Measurements from ENCODE around the gene SHISAL1. TPM values are rescaled to one million over a fixed set of nuclear protein-coding genes. Genes with fewer than 3 reads are reported as not detected.

Gene SHISAL1
- total RNA-seq, 6 experiments from 2014 or later: 0.05 to 0.31 (median 0.17) TPM

DNA sequence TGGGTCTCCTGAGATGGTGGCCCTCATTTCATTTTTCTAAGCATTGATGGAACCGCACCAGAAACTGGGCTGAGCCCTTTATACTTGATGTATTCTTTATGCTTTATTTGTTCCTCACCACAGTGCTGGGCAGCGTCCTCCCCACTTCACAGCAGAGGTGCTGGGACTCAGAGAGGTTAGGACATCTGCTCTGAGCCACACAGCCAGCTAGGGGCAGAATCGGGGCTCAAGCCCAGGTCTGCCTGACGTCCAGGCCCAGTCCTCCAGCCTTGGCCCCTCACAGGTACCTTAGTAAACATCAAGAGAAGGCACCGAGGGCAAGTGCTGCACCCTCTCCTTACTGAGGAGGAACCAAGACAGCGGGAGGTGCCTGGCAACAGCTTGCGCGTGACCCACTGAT, 20.2 kb upstream of the SHISAL1 start:
- WGBS (ENCODE audit: insufficient coverage, low coverage, low lambda C conversion rate, missing lambda C conversion rate): 73% methylated on average over 3 of the region's 8 CpGs
- intact Hi-C loops (cut with DNase I): no loop called here
- H3K27me3 ChIP-seq: peaks cover 0 to 5% of the 10 kb centered on the region in 2 donors
- no peak for TF ChIP-seq POLR2A (IDR thresholded peaks at IDR 0.05)
- TF ChIP-seq, protein P1, sequence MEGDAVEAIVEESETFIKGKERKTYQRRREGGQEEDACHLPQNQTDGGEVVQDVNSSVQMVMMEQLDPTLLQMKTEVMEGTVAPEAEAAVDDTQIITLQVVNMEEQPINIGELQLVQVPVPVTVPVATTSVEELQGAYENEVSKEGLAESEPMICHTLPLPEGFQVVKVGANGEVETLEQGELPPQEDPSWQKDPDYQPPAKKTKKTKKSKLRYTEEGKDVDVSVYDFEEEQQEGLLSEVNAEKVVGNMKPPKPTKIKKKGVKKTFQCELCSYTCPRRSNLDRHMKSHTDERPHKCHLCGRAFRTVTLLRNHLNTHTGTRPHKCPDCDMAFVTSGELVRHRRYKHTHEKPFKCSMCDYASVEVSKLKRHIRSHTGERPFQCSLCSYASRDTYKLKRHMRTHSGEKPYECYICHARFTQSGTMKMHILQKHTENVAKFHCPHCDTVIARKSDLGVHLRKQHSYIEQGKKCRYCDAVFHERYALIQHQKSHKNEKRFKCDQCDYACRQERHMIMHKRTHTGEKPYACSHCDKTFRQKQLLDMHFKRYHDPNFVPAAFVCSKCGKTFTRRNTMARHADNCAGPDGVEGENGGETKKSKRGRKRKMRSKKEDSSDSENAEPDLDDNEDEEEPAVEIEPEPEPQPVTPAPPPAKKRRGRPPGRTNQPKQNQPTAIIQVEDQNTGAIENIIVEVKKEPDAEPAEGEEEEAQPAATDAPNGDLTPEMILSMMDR (IDR thresholded peaks at IDR 0.05): no peak
- DNase-seq (no peak), ATAC-seq (no peak)
- H3K9me3 ChIP-seq: no peaks in the 10 kb centered on the region
- no peaks in the 10 kb centered on the region for H3K36me3 ChIP-seq
- H3K27ac ChIP-seq: no peak overlapping the region
- no peaks in the 10 kb centered on the region for H3K4me1 ChIP-seq
- no peak overlapping the region for H3K4me3 ChIP-seq

DNA sequence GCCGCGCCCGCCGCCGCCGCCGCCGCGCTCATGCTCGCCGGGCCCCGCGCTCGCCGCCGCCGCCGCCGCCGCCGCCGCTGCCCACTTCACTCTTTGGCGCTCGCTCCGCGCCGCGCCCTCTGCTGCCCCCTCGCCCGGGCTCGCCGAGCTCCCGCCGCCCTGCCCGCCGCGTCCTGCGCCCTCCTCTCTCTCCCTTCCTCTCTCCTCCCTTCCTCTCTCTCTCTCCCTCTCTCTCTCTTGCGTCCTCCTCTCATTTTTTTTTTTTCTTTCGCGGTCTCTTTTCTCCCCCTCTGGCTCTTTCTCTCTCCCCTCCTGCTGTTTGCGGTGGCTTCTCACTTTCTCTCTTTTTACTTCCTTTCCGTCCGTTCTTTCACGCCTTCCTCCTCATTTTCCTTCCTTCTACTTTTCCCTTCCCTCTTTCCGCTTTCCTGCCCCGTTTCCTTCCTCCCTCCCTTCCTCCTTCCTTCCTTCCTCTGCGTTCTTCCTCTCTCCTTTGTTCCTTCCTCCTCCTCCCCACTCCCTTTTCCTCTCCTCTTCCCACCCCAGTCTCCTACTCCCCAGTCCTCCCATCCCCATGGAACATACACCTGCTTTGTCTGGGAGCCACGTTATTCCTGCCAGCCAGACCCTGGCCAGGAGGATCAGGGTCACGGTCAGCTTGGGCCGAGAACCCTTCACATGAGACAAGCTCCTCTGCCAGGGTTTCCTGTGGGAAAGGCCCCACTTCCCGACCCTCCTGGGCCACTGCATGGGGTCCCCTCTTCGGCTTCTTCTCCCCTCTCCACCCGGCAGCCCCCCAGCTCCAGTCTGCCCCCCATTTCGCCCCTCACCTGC, 19.3 kb upstream of the SHISAL1 start:
- peak in 1 of 4 donors; percentile 20 for ATAC-seq
- Histone ChIP-seq H3K4me1 (no peaks in the 10 kb centered on the region), H3K4me3 (no peak overlapping the region), H3K36me3 (no peaks in the 10 kb centered on the region), H3K9me3 (no peaks in the 10 kb centered on the region), H3K27me3 (peaks cover 0 to 5% of the 10 kb centered on the region in 2 donors), H3K27ac (no peak overlapping the region)
- intact Hi-C loops (cut with DNase I): no loop called here
- 5% methylated on average over 26 of the region's 55 CpGs for WGBS (ENCODE audit: insufficient coverage, low coverage, low lambda C conversion rate, missing lambda C conversion rate)
- TF ChIP-seq, protein P1 (IDR thresholded peaks at IDR 0.05): no peak
- no peak for TF ChIP-seq POLR2A (IDR thresholded peaks at IDR 0.05)
- DNase-seq: no peak

DNA sequence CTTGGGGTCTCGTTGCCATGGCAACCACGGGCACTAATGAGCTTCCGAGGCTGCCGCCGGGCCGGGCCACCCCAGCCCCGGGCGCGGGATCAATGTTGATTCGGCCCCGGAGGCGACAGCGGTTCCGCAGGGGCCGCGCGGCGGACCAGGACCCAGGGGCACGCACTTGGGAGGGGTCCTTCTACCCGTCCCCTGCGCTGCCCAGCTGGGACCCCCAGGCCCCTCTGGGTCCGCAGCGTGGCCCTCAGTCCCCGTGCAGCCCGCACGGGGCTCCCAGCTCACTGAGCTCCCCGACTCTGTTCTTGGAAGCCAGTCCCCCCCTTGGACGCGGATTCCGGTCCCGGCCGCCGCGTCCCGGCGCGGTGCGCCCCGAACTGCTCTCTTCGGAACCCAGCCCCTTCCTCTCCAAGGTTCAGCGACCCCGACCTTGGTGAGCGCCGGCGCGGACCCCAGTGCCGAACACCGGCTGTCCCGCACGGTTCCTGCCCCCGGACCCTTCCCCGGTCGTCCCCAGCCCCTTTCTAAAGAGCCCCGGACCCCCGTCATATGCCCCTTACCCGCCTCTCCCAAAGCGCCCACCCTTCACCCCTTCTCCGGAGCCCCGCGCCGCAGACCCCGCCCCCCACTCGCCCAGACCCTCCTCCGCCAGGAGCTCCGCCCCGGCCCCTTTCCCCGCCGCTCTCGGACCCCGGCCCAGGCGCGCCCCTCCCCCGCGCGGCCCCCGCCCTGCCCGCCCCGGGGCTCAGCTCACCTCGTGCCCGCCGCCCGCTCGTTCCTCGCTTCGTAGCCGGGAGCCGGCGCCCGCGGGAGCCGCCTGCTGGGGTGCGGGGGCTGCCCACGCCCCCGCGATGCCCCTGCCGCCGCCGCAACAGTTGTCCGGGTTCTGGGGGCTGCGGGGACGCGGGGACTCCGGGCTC, 18.3 kb upstream of the SHISAL1 start:
- intact Hi-C loops (cut with DNase I): no loop called here
- peaks cover 0 to 6% (median 0%) of the 10 kb centered on the region in 4 donors for H3K4me1 ChIP-seq

DNA sequence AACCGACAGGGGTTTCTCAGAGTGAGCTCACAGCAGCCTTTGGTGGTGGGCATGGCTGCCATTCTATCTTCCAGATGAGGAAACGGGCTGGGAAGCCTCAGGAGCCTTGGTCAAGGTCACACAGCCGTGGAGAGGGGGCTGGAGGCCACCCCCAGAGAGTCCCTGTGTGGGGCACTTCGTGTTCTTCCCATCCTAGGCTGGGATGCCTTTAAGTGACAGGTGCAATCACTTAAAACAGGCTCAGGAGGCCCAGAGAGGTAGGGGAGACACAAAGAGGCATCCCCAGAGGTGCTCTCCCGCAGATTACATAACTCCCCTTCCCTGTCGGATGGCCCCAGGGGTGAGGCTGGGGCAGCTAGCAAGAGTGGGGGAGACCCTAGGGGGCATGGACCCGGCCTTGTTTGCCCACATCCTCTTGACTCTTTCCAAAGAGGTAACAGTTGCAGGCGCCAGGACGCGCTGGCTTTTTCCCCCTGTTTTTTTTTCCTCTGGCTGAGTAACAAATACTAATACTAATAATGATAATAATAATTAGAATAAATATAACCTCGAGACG, 17.5 kb upstream of the SHISAL1 start:
- no peak overlapping the region for H3K4me3 ChIP-seq
- ATAC-seq: no peak
- peaks cover 0 to 7% (median 0%) of the 10 kb centered on the region in 4 donors for H3K4me1 ChIP-seq
- H3K27ac ChIP-seq: no peak overlapping the region
- TF ChIP-seq, protein P1 (IDR thresholded peaks at IDR 0.05): no peak
- TF ChIP-seq POLR2A (IDR thresholded peaks at IDR 0.05): no peak
- H3K27me3 ChIP-seq: peaks cover 0 to 5% of the 10 kb centered on the region in 2 donors
- no peak for DNase-seq
- H3K9me3 ChIP-seq: no peaks in the 10 kb centered on the region
- 19% methylated on average over 10 of the region's 12 CpGs for WGBS (ENCODE audit: insufficient coverage, low coverage, low lambda C conversion rate, missing lambda C conversion rate)
- intact Hi-C loops (cut with DNase I): no loop called here
- no peaks in the 10 kb centered on the region for H3K36me3 ChIP-seq

More for the DNA sequence above, 18.3 kb upstream of the SHISAL1 start:
- H3K36me3 ChIP-seq: no peaks in the 10 kb centered on the region
- peaks cover 0 to 5% of the 10 kb centered on the region in 2 donors for H3K27me3 ChIP-seq
- TF ChIP-seq, protein P1 (IDR thresholded peaks at IDR 0.05): no peak
- TF ChIP-seq POLR2A (IDR thresholded peaks at IDR 0.05): no peak
- H3K27ac ChIP-seq: no peak overlapping the region
- ATAC-seq (no peak), DNase-seq (no peak)
- no peak overlapping the region for H3K4me3 ChIP-seq
- no peaks in the 10 kb centered on the region for H3K9me3 ChIP-seq
- 3% methylated on average over 44 of the region's 103 CpGs for WGBS (ENCODE audit: insufficient coverage, low coverage, low lambda C conversion rate, missing lambda C conversion rate)
